ENCODE data around the gene TRIM21. TPM values are rescaled to one million over a fixed set of nuclear protein-coding genes. Genes with fewer than 3 reads are reported as not detected.

TRIM21 gene
- total and polyA plus RNA-seq, 9 of the 15 experiments (the other 6 are each of a cell fraction or from before 2014, with no cell fraction given), result 9.2 to 21.1 (median 10.8) TPM

DNA sequence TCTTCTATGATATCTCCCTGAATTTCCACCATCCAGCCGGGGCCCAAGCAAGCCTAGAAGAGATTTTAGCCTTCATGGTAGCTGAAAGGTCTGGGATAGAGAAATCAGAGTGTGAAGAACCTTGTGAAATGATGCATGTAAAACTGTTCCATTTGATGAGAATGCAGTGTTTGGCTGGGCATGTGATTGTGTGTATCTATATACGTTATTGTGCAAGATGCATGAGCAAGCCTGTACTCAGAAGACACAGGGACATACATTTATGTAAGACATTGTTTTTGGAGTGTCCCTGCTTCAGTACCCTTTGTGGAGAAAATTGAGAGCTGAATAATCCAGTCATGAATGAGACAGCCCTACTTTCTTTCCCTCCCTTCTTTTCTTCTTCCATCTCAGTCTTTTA, 40.4 kb upstream of the TRIM21 start:
- H3K4me1 ChIP-seq (replicated peaks in 1 of 2; ENCODE audit: control insufficient read depth in 2 of 2, insufficient read depth in 2 of 2, low read length in 2 of 2), result no peaks in the 10 kb centered on the region
- BruUV-seq (replicated peaks), result no TSS peak
- FAIRE-seq, result no peak
- DNase-seq (ENCODE audit: extremely low read depth in 1 of 4, low spot score in 3 of 4), result no peak
- ChIA-PET POLR2A (no interaction called here), CTCF (ENCODE audit: low intra/inter-chr PET ratio) (no interaction called here)
- no peak for ATAC-seq
- intact Hi-C loops (cut with micrococcal nuclease) (no loop called here), in situ Hi-C loops (cut with MboI) (no loop called here)
- H3K9me1 ChIP-seq (ENCODE audit: control insufficient read depth, insufficient read depth, low read length), result no peaks in the 10 kb centered on the region
- H4K20me1 ChIP-seq (replicated peaks; ENCODE audit: control insufficient read depth, insufficient read depth, low read length), result no peaks in the 10 kb centered on the region
- no peaks in the 10 kb centered on the region for H3K79me2 ChIP-seq (ENCODE audit: control insufficient read depth, insufficient read depth, low read length)
- no peak overlapping the region for H3K9ac ChIP-seq (ENCODE audit: insufficient read depth in 1 of 2, low read depth in 2 of 2, low read length in 2 of 2)
- WGBS (ENCODE audit: insufficient coverage, low coverage, missing lambda C conversion rate), result 0% methylated on average over 2 of the region's 2 CpGs
- peaks cover 0 to 10% of the 10 kb centered on the region in 2 experiments; a peak in 3 of 5 replicates for H3K27me3 ChIP-seq (ENCODE audit: control insufficient read depth in 2 of 2, insufficient read depth in 2 of 2, low read length in 2 of 2)
- H3K4me3 ChIP-seq, result no peak overlapping the region
- H3K9me3 ChIP-seq (replicated peaks; ENCODE audit: control insufficient read depth, insufficient read depth, low read depth, low read length), result no peaks in the 10 kb centered on the region
- H3K27ac ChIP-seq (ENCODE audit: extremely low read depth, low read depth, low read length), result no peak overlapping the region
- H2AFZ ChIP-seq (ENCODE audit: low read depth, low read length), result no peak overlapping the region
- TF ChIP-seq CCNT2 (IDR thresholded peaks at IDR 0.05; ENCODE audit: borderline replicate concordance, extremely low read depth, insufficient read length, low read depth, low read length), result no peak
- no peaks in the 10 kb centered on the region for H3K36me3 ChIP-seq (ENCODE audit: control insufficient read depth, insufficient read depth, low read length)
- no peak overlapping the region for H3K4me2 ChIP-seq (ENCODE audit: insufficient read depth, low read length)

GRCh38 chr11:4430051-4430450, 36.5 kb upstream of the TRIM21 start:
- ChIA-PET POLR2A (no interaction called here), CTCF (ENCODE audit: low intra/inter-chr PET ratio) (no interaction called here)
- Histone ChIP-seq H3K4me2 (ENCODE audit: insufficient read depth, low read length) (no peak overlapping the region), H3K79me2 (ENCODE audit: control insufficient read depth, insufficient read depth, low read length) (no peaks in the 10 kb centered on the region), H3K9me1 (ENCODE audit: control insufficient read depth, insufficient read depth, low read length) (no peaks in the 10 kb centered on the region), H3K9ac (ENCODE audit: insufficient read depth in 1 of 2, low read depth in 2 of 2, low read length in 2 of 2) (no peak overlapping the region), H3K27ac (ENCODE audit: extremely low read depth, low read depth, low read length) (no peak overlapping the region), H3K27me3 (ENCODE audit: control insufficient read depth in 2 of 2, insufficient read depth in 2 of 2, low read length in 2 of 2) (peaks cover 0 to 10% of the 10 kb centered on the region in 2 experiments; a peak in 3 of 5 replicates), H3K9me3 (replicated peaks; ENCODE audit: control insufficient read depth, insufficient read depth, low read depth, low read length) (no peaks in the 10 kb centered on the region), H3K4me1 (replicated peaks in 1 of 2; ENCODE audit: control insufficient read depth in 2 of 2, insufficient read depth in 2 of 2, low read length in 2 of 2) (no peaks in the 10 kb centered on the region), H4K20me1 (replicated peaks; ENCODE audit: control insufficient read depth, insufficient read depth, low read length) (no peaks in the 10 kb centered on the region), H3K4me3 (no peak overlapping the region), H3K36me3 (ENCODE audit: control insufficient read depth, insufficient read depth, low read length) (no peaks in the 10 kb centered on the region), H2AFZ (ENCODE audit: low read depth, low read length) (no peak overlapping the region)
- BruUV-seq (replicated peaks), result no TSS peak
- ATAC-seq (no peak), FAIRE-seq (no peak), DNase-seq (ENCODE audit: extremely low read depth in 1 of 4, low spot score in 3 of 4) (no peak)
- intact Hi-C loops (cut with micrococcal nuclease) (no loop called here), in situ Hi-C loops (cut with MboI) (no loop called here)
- 0% methylated on average over 4 of the region's 4 CpGs for WGBS (ENCODE audit: insufficient coverage, low coverage, missing lambda C conversion rate)
- TF ChIP-seq ZNF143 (CRISPR knock-in tag; IDR thresholded peaks at IDR 0.05) (no peak), POLR3A (IDR thresholded peaks at IDR 0.05; ENCODE audit: borderline replicate concordance, extremely low read depth, insufficient read depth, insufficient read length) (no peak), ZBTB2 (IDR thresholded peaks at IDR 0.05) (no peak), MTA3 (IDR thresholded peaks at IDR 0.05; ENCODE audit: borderline replicate concordance) (no peak), ZNF23 (CRISPR knock-in tag; IDR thresholded peaks at IDR 0.05) (no peak), ZNF140 (CRISPR knock-in tag; IDR thresholded peaks at IDR 0.05) (no peak), TEAD1 (CRISPR knock-in tag; IDR thresholded peaks at IDR 0.05) (no peak), CCNT2 (IDR thresholded peaks at IDR 0.05; ENCODE audit: borderline replicate concordance, extremely low read depth, insufficient read length, low read depth, low read length) (no peak), ZNF133 (CRISPR knock-in tag; IDR thresholded peaks at IDR 0.05) (no peak), THAP7 (CRISPR knock-in tag; IDR thresholded peaks at IDR 0.05) (no peak), MYNN (IDR thresholded peaks at IDR 0.05) (no peak), MYNN (CRISPR knock-in tag; IDR thresholded peaks at IDR 0.05) (no peak), TAF7 (tag; IDR thresholded peaks at IDR 0.05) (no peak), HSF4 (CRISPR knock-in tag; IDR thresholded peaks at IDR 0.05; ENCODE audit: borderline replicate concordance) (no peak), HMG20B (CRISPR knock-in tag; IDR thresholded peaks at IDR 0.05) (no peak), PCBP2 (IDR thresholded peaks at IDR 0.05; ENCODE audit: low read depth, low read length, poor library complexity, severe bottlenecking) (no peak)
